GM12864 (cell line): ENCODE results near the gene MGST1.

Source experiments
- DNase-seq: peaks from one replicate; pipeline ENCODE4 v3.0.0-alpha.2; 2011; ENCODE audit warnings: low read depth
- H3K4me3 ChIP-seq: 2 replicates; pipeline ENCODE4 v1.5.1; 2011; ENCODE audit warnings: mild to moderate bottlenecking, low read depth, low read length, control low read depth
- TF ChIP-seq, protein P1 (sequence below): IDR thresholded peaks from 2 replicates; pipeline ENCODE4 v1.5.1; 2011; ENCODE audit warnings: low read depth, mild to moderate bottlenecking, moderate library complexity, low read length, control low read depth, inconsistent platforms; ENCODE audit errors: missing control alignments

Gene MGST1

GRCh38 chr12:16348435-16349130 lies 1.1 kb downstream of the MGST1 start:
- H3K4me3 ChIP-seq, result no peak overlapping the region
- no peak for DNase-seq

DNA sequence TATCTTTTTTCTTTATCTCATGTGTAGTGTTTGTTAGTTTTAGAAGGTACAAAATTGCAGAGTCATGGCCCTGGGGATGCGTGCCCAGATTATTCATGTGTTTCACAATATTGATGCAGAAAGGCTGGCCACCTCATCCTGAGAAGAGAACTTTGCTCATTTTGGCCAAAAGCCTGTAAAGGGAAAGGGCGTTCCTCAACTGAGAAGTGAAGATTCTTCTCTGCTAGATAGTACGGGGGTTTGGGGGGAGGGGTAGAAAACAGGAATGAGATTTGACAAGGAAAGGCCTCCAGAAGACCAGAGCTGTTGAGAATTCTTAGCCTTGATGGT lies 1.7 kb downstream of the MGST1 start:
- H3K4me3 ChIP-seq, result no peak overlapping the region
- DNase-seq, result no peak
- TF ChIP-seq, protein P1, sequence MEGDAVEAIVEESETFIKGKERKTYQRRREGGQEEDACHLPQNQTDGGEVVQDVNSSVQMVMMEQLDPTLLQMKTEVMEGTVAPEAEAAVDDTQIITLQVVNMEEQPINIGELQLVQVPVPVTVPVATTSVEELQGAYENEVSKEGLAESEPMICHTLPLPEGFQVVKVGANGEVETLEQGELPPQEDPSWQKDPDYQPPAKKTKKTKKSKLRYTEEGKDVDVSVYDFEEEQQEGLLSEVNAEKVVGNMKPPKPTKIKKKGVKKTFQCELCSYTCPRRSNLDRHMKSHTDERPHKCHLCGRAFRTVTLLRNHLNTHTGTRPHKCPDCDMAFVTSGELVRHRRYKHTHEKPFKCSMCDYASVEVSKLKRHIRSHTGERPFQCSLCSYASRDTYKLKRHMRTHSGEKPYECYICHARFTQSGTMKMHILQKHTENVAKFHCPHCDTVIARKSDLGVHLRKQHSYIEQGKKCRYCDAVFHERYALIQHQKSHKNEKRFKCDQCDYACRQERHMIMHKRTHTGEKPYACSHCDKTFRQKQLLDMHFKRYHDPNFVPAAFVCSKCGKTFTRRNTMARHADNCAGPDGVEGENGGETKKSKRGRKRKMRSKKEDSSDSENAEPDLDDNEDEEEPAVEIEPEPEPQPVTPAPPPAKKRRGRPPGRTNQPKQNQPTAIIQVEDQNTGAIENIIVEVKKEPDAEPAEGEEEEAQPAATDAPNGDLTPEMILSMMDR, result no peak

More at GRCh38 chr12:16348435-16349130, 1.1 kb downstream of the MGST1 start:
- TF ChIP-seq, protein P1, result no peak

DNA sequence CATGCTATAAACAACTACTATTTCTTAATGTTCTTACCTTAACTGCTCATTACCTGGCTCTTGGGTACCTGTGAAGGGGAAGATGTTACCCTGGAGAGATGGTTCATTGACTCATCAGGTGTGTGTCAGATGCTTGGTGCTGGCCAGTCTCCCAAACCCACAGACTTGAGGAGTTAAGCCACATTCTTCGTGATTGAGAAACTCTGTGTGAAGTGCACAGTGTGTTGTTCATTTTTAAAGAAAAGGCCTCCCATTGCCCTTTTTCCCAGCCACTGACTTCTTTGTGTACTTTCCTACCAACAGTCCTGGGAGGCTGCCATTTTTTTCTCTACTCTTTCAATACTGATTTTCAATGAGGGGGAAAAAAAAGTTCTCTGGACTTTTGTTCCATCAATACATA lies 3.2 kb downstream of the MGST1 start:
- no peak overlapping the region for H3K4me3 ChIP-seq
- no peak for DNase-seq
- TF ChIP-seq, protein P1, result no peak

DNA sequence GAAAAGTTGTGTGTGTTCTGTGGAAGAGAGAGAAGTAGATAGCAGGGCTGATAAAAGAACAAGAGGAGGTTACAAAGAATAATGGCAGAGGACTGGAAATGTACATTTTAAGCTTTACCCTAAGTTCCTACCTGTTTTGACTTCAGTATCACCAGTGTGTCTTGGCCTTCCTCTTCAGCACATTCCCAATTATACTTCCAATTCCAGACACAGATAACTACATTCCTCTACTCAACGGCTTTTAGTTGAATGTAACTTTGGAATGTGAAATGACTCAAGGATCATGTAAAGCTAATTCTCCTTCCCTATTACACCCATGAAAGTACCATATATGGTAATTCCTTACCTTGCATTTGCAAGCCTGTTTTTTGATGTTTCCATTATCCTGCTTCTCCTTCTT lies 5.0 kb downstream of the MGST1 start:
- TF ChIP-seq, protein P1, result no peak
- H3K4me3 ChIP-seq, result no peak overlapping the region
- no peak for DNase-seq

- no peak overlapping the region for H3K4me3 ChIP-seq
- TF ChIP-seq, protein P1, result no peak
- DNase-seq, result no peak
Measured at GRCh38 chr12:16358878-16359277, 11.4 kb downstream of the MGST1 start.

- TF ChIP-seq, protein P1, result peak; percentile 52
- DNase-seq, result peak; percentile 2
- H3K4me3 ChIP-seq, result no peak overlapping the region
Measured at GRCh38 chr12:16359512-16360491, 12.4 kb downstream of the MGST1 start.
